ELR (cell line): ENCODE measurements around the gene ATF7IP.
A peak's percentile ranks its signal among the peaks of the same experiment; 100 is the strongest.

Experiments
- DNase-seq: peaks from one replicate; pipeline ENCODE4 v3.0.0-alpha.2; 2015; ENCODE audit warnings: low read depth

The ATF7IP gene

DNA sequence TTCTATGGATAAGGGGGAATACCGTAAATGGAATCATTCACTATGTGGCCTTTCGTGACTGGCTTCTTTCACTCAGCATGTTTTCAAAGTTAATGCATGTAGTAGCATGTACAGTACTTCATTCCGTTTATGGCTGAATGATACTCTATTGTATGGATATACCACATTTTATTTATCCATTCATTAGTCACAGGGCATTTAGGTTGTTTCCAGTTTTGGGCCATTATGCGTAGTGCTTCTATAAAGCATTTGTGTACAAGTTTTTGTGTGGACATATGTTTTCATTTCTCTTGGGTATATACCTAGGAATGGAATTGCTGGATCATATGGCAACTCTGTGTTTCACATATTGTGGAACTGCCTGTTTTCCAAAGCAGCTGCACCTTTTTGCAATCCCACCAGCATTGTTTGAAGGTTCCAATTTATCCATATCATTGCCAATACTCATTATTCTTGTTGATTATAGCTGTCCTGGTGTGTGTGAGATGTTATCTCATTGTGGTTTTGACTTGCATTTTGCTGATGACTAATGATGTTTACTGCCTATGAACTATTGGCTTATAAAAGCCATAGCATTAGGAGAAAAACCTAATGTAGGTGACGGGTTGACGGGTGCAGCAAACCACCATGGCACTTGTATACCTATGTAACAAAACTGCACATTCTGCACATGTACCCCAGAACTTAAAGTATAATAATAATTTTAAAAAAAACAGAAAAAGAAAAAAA lies 45.5 kb downstream of the ATF7IP start:
- DNase-seq, result peak; percentile 62

DNA sequence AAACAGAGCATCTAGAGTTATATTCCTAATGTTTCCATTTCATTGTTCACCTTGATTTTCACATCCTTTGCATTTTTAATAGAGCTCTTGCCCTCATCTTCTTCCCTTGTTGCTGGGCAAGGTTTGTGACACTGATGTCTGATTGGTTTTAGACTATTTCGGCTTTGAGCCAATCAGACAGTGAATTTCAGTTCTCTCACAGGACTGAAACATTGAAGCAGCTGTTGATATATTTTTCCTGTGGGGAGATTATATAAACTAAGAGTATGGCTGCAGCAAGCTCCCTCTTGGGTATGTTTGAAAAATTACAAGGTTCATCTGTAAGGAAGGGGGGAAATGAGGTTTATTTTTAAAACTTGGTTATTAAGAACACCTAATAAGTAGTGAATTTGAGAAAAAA lies 51.2 kb downstream of the ATF7IP start:
- DNase-seq, result peak; percentile 88

DNA sequence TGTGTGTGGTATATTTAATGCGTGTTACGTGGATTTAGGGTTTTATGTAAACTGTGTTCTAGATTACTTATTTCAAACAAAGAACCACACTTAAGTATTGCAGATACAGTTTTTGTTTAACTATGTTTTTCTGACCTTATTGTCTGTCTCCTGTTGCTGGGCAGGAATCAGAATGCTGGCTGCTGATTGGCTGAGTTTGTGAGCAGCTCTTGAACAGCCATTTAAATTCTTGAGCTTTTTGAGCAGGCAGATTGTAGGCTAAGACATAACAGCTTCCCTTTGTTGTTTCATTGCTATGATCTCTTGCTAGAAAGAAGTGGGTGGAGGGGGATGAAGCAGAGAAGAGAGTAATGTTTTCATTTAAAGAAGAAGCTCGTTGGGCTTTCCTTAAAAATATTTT lies 52.2 kb downstream of the ATF7IP start:
- peak; percentile 85 for DNase-seq

DNA sequence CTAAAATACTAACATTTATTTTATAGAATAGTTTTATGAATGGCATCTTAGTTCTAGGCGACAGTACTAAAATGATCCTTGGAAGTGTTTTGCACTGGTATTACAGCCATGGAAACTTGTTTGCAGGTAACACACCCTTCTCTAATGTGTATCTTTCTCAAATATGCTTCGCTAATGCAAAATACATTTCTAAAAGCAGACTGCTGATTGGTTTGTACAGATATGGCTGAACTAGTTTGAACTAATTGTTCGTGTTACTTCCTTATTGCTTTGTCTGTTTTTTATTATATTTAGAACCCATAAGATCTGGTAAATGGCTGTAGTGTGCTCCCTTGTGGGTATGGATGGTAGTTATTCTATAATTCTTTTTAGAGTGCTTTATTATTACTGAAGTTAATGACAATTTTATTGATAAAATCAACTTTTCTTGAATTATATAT lies 53.0 kb downstream of the ATF7IP start:
- peak; percentile 51 for DNase-seq

GRCh38 chr12:14422516-14423230 lies 57.2 kb downstream of the ATF7IP start:
- DNase-seq, result no peak

DNA sequence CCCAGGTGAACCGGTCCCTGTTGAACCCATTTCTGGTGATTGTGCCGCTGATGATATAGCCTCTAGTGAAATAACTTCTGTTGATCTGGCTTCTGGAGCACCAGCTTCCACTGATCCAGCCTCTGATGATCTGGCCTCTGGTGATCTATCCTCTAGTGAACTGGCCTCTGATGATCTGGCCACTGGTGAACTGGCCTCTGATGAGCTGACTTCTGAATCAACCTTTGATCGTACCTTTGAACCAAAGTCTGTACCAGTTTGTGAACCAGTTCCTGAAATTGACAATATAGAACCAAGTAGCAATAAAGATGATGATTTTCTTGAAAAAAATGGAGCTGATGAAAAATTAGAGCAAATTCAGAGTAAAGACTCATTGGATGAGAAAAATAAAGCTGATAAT lies 59.1 kb downstream of the ATF7IP start:
- DNase-seq, result no peak

DNA sequence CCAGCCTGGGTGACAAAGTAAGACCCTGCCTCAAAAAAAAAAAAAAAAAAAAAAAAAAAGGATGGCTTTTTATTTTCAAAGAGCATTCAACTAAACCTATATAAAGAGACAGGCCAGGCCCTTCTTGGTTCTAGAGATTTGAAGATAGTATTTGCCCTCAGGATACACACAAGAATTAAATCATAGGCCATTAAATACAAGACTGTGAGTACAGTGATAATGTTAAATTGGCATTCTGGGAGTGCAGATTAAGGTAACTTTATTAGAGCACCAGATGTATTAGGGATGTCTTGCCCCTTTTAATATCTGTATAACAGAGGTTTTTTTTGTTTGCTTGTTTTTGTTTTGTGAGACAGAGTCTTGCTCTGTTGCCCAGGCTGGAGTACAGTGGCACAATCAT lies 61.3 kb downstream of the ATF7IP start:
- DNase-seq, result no peak

- DNase-seq, result peak; percentile 2
Measured at GRCh38 chr12:14427929-14428328, 62.4 kb downstream of the ATF7IP start.

DNA sequence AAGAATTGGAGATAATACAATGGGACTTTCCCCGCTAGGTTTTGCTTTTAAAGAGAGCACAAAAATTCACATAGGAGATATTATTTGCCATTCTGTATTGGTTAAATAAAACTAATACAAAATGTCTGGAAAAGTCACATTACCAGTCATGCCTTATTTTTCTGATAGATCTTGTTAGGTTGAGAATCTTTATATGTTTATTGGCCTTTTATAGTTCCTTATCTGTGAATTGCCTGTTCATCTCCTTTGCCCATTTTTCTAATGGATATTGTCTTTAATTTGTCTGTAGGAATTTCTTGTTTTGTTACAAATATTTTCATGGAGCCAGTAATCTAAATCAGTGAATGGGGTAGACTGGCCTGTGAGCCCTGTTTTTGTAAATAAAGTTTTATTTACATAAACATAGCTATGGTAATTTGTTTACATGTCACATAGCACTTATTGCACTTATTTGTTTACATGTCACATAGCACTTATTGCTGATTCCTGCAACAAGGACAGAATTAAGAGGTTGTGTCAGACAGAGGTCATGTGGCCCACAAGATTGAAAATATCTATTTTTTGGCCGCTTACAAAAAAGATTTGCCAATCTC lies 65.0 kb downstream of the ATF7IP start:
- no peak for DNase-seq

DNA sequence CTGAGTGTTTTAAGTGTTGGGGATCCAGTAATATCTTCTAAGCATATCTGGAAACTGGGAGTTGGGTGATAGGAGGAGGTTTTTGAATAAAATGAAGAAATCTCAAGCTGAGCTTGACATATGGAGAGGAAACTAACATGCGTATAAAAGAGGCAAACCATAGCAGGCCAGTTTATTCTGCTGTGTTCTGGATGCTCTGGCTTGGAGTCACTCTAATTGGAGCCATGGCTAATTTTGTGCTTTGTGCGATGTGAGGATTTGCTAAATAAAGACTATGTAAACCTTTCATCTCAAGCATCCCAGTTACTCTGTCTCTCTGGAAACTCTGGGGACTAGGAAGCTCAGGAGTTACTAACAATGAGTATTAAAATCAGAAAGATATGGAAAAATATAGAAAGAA lies 66.5 kb downstream of the ATF7IP start:
- DNase-seq, result no peak

GRCh38 chr12:14435627-14436026 lies 70.1 kb downstream of the ATF7IP start:
- no peak for DNase-seq

DNA sequence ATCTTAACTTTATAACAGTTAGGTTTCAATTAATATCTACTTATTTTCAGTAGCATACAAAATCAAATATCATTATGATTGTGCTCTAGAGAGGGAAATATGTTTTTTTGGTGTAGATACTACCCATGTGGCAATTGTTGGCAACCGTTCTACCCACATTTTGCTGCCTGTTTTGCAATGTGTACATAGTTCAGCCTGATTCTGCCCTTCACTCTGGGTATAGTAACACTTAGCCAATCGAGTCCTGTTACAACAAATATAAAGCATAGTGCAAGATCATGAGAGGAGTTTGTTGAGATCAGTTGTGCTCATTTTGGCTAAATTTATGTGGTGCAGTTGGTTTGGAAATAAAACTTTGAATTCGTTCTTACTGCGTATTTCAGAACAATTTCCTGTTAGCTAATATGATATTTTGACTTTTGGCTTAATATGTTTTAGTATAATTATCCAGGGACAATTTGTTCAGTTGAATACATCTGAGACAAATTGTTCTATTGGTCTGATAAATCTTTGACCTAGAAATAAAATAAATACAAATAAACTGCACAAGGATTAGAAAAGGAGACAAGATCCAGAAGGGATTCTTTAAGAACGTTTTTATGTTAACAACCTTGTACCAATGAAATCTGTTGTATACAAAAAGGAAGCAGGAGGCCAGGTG lies 76.9 kb downstream of the ATF7IP start:
- no peak for DNase-seq

DNA sequence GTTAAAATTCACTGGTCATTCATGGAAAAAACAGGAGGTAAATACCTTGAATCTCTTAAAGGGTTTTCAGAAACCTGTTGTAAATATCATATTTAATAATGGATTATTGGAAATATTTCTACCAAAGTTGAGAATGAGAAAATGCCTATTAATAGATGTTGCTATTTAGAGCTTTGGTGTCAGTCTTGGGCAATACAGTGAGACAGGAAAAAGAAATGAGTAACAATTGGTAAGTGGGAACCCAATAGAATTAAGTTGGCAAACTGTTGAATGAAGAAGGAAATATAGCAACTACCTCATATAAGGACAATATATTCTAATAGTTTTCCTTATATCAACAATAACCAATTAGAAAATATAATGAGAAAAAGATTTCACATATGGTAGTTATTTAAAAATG lies 78.0 kb downstream of the ATF7IP start:
- no peak for DNase-seq

DNA sequence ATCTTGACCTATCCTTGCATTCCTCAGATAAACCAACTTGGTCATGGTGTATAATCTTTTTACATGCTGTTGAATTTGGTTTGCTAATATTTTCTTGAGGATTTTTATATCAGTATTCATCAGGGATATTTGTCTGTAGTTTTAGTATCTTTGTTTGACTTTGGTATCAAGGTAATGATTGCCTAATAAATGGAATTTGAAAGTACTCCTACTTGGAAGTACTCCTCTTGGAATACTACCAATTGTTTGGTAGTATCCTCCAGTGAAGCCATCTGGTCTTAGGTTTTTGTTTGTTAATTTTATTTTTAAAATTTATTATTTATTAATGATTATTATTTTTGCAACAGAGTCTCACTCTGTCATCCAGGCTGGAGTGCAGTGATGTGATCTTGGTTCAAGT lies 85.0 kb downstream of the ATF7IP start:
- no peak for DNase-seq

GRCh38 chr12:14452336-14452735 lies 86.9 kb downstream of the ATF7IP start:
- no peak for DNase-seq

GRCh38 chr12:14452865-14453264 lies 87.4 kb downstream of the ATF7IP start:
- DNase-seq, result no peak

DNA sequence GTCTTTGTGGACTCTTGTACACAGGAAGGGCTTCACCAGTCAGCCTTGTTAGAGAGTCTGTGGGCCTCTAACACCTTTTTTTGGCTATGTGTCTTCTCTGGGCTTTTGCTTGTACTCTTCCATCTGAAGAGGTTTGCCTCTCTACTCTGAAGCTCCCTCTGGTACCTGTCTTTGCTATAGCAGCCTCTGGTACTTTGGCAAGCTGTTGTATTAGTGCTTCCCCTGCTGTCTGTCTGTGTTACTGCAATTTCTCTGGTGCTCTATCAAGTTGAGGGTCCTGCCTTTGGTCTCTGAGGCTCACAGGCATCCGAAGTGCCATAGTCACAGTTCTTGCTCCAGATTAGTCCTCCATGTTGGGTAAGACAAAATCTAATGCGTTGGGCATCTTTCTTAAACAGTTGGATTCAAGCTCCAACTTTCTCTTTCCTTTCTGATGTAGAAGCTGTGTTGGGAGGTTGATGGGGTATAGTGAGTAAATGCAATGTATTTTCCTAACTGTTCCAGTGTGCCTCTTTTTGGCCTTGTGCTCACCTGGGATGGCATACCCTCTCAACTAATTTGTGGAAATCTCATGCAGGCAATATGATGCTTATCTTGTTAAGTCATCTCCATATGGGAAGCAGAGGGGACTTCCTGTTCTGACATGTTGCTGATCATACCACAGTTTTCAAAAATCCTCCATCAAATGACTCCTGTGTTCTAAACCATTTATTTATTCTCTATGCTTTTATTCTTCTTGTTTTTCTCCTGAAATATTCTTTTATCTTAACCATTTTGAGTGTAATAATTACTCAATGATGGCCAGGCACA lies 88.8 kb downstream of the ATF7IP start:
- DNase-seq, result peak; percentile 69

GRCh38 chr12:14460212-14460841 lies 94.8 kb downstream of the ATF7IP start:
- DNase-seq, result no peak

DNA sequence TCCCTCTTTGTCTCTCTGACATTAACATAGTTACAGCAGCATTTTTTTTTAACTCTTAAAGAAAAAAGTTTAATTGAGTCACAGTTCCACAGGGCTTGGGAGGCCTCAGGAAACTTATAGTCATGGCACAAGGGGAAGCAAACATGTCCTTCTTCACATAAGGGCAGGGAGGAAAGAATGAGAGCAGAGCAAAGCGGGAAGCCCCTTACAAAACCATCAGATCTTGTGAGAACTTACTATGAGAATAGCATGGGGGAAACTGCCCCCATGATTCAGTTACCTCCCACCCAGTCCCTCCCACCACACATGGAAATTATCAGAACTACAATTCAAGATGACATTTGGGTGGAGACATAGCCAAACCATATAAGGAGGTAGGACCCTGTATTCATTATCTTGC lies 106.0 kb downstream of the ATF7IP start:
- no peak for DNase-seq

- DNase-seq, result peak; percentile 46
Measured at GRCh38 chr12:14473707-14474287, 108.3 kb downstream of the ATF7IP start.

GRCh38 chr12:14479004-14479403 lies 113.5 kb downstream of the ATF7IP start:
- no peak for DNase-seq
